Measurements from ENCODE around the gene SLC26A1. TPM values are rescaled to one million over a fixed set of nuclear protein-coding genes. Genes with fewer than 3 reads are reported as not detected.

SLC26A1 gene
- total and polyA plus RNA-seq, 2 of the 13 experiments (the other 11 are each of a cell fraction or from before 2014, with no cell fraction given): 5.4 to 22.9 TPM

- TF ChIP-seq ZNF407 (CRISPR knock-in tag; IDR thresholded peaks at IDR 0.05; ENCODE audit: not compliant biosample characterization) (no peak), ZNF710 (CRISPR knock-in tag; IDR thresholded peaks at IDR 0.05; ENCODE audit: borderline replicate concordance) (no peak)
Observed at GRCh38 chr4:948936-949300, 44.3 kb downstream of the SLC26A1 start (continued).

Data from HepG2 (cell line).